ENCODE results near the gene SLC4A5.
A peak's percentile ranks its signal among the peaks of the same experiment; 100 is the strongest.
"Not testable (repeated sequence)": the region's sequence is repeated elsewhere in the genome, so short reads cannot be mapped to it uniquely, and the experiment has no call there.

SLC4A5 gene

DNA sequence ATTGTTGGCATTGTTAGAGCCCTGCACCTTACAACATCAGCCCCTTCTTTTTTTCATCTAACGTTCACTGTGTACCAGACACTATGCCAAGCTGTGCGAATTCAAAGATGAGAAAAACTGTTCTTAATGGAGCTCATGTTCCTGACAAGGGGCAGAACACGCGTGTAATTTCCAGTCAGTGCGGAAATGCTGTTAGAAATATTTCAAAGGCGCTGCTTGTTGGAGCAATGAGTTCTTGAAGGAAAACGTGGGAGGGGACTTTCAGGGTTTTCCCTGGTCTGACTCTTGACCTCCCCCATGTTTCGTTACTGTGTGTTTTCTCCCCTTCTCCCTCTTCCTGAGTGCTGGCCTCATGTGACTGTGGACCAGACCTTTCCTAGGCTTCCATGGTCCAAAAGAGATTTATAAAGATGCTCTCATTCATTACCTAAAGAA lies 143.3 kb downstream of the SLC4A5 start:
- DNase-seq (ENCODE audit: low read depth in 2 of 2) = no peak

DNA sequence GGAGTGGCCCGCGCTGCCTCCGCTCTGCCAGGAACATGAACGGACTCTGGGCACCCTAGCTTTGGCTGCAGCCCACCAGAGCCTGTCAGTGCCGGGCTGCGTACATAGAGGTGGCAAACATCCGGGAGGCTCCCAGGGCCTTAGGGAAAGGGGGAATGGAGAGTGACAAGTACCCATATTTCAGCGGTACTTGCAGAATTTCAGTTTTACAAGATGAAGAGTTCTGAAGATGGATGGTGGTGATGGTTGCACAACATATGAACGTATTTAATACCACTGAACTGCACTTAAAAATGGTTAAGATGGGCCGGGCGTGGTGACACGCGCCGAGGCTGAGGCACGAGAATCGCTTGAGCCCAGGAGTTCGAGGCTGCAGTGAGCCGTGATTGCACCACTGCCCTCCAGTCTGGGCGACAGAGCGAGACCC lies 143.9 kb downstream of the SLC4A5 start:
- DNase-seq (ENCODE audit: low read depth in 2 of 2) = no peak

DNA sequence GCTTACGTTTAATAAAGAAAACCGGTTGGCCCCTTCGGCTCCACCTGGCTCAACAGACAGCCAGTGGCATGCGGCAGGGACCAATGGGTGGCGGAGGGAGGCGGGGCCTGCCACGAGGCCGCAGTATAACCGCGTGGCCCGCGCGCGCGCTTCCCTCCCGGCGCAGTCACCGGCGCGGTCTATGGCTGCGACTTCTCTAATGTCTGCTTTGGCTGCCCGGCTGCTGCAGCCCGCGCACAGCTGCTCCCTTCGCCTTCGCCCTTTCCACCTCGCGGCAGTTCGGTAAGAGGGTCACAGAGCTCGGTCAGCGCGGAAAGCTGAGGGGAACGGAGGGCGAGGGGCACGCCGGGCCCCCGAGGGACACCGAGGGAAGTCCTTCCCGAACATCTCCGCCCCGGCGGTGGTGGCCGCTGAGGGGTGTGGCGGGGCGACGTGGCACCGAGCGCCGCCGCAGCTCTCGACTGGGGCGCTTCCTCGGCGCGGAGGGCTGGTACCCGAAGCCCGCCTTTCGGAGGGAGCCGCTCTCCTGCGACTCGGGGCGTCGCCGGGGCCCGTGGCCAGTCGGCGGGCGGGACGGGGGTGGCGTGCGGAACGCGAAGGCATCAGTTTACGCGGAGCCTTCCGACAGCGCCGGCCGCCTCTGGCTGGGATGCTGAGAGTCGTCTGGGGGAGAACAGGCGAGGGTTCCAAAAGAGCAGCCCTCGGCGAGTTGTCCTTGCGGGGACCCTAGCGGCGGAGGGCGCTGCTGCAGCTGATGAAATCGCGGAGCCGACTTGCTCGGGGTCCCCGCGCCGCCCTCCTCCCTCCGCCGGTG lies 144.5 kb downstream of the SLC4A5 start, which contains the start of gene MTHFD2:
Gene MTHFD2 (plus strand): TSS at position 155 of the 814 bp plus-strand sequence. CDS start 27 bp downstream, at position 182.
- DNase-seq (ENCODE audit: low read depth in 2 of 2) = peak; percentile 85 to 87

DNA sequence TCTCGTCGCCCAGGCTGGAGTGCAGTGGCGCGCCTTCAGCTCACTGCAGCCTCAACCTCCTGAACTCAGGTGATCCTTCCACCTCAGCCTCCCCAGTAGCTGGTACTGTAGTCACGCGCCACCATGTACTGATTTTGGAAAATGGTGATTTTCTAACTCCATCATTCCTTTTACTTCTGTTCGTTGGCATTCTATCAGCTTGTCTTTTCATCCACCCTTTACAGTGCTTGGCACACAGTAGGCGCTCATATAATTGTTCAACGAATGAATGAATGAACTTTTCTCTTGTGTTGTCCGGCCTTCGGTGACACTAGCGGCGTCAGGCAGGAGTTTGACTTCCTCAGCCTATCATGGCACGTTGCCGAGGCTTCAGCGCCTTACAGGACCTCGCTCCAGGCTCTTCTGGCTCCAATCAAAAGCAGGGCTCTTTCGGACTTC lies 145.2 kb downstream of the SLC4A5 start:
- DNase-seq (ENCODE audit: low read depth in 2 of 2) = no peak

DNA sequence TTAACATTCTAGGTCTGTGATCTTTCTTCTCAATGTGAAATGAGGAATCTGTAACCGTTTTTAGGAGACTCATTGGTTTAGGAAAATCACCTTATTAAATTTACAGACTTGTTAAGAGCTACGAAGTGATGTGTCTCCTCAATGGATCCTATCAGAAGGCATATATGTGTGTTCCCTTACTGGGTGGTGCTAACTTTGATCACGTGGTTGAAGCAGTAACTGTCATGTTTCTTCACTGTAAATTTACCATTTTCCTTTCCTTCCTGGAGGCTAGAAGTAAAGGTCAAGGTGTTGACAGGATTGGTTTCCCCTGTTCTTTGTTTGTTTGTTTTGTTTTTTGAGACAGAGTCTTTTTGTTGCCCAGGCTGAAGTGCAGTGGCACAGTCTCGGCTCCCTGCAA lies 146.2 kb downstream of the SLC4A5 start:
- no peak for DNase-seq (ENCODE audit: low read depth in 2 of 2)

DNA sequence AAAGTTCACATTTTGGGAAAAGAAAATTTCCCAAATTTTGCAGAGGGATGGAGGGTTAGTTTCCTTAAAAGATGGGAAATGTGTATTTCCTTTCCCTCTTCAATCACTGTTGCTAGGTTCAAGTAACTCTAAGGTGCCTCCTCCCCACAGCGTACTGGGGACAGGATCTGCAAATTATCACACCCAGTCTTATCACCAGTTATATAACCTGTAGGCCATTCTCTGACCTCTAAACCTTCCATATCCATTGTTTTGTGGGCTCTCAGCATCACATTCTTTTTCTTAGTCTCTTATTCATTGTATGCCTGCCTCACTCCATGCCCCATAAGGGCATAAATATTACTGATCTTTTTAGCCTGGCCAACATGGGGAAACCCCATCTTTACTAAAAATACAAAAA lies 148.4 kb downstream of the SLC4A5 start:
- no peak for DNase-seq (ENCODE audit: low read depth in 2 of 2)

DNA sequence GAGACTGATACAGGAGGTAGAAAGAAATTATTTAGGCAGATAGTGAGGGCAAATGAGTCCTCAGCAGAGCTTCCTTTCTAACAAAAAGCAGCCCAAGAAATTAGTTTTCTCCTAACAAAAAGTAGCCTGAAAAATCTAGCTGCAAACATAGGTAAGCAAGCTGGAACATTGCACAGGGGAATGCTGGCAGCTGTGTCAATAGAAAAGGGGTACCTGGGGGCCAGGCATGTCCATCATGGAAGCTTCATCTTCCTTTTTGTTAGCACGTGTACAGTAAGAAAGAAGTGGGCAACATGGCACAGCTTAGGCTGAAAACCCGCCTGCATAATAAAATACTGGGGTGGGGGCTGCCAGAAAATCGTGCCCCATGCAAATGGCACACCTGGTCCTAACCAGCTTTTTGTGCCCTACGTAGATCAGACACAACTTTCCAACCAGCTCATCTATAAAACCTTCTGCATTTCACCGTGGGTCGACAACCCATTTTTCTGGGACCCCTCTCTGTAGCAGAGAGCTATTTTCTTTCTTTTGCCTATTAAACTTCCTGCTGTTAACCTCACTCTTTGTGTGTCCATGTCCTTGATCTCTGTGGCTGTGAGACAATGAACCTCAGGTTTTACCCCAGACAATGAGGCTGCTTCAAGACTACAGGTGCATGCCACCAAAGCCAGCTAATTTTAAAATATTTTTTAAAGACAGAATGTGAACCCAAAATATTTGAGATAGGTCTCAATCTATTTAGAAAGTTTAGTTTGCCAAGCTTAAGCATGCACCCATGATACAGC lies 151.4 kb downstream of the SLC4A5 start:
- no peak for DNase-seq (ENCODE audit: low read depth in 2 of 2)

DNA sequence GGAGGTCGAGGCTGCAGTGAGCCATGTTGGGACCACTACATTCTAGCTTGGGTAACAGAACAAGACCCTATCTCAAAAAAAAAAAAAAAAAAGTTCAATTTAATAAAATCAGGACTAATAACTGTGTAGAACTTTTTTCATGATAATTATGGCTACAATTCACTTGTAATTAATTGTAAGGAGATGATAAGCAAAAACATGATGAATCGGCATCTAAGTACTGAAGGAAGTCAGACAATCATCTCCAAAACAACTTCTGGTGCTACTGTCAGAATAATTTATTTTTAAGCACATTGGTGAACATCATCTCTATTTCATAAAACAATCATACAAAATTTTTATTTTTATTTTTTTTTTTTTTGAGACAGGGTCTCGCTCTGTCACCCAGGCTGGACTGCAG lies 154.5 kb downstream of the SLC4A5 start:
- DNase-seq (ENCODE audit: low read depth in 2 of 2) = no peak

DNA sequence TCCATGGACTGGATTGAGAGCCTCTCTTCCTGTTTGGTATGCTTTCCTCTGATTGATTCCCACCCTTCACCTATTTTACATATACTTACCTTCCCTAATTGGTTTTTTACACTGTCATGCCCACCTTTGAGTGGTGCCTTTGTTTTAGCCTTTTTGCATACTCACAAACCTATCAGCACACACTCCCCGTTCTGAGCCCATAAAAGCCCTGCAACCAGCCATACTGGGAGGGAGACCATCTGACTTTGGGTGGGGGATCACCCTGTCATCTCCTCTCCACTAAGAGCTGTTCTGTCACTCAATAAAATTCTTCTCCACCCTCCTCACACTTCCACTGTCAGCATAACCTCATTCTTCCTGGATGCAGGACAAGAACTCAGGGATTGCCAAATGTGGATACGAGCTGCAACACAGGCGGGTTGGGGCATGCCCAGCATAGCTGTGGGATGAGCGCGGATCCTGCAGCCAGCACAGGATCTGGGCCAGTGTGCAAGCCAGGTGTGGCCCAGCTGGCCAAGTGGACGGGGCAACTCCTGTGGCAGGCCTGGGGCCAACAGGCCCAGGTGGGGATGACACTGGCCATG lies 155.1 kb downstream of the SLC4A5 start:
- no peak for DNase-seq (ENCODE audit: low read depth in 2 of 2)

DNA sequence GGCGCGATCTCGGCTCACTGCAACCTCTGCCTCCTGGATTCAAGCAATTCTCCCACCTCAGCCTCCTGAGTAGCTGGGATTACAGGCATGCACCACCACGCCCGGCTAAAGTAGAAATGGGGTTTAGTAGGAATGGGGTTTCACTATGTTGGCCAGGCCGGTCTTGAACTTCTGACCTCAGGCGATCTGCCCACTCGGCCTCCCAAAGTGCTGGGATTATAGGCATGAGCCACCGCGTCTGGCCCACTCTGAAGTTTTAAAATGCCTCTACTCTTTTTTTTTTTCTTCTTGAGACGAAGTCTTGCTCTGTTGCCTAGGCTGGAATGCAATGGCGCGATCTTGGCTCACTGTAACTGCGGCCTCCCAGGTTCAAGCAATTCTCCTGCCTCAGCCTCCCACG lies 156.5 kb downstream of the SLC4A5 start:
- not testable (repeated sequence) for DNase-seq (ENCODE audit: low read depth in 2 of 2)

DNA sequence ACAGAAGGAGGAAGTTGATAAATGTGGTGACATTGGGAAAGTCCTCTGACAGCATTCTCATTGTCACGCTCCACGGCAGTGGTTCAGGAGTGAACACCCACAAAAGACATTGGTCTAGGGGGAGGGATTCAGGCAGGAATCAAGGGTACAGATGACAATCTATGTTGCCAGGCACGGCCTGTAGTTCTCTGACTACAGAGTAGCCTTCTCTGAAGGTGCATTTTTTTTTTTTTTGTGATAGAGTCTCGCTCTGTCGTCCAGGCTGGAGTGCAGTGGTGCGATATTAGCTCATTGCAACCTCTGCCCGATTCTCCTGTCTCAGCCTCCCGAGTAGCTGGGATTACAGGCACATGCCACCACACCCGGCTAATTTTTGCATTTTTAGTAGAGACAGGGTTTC lies 157.2 kb downstream of the SLC4A5 start:
- DNase-seq (ENCODE audit: low read depth in 2 of 2) = no peak

DNA sequence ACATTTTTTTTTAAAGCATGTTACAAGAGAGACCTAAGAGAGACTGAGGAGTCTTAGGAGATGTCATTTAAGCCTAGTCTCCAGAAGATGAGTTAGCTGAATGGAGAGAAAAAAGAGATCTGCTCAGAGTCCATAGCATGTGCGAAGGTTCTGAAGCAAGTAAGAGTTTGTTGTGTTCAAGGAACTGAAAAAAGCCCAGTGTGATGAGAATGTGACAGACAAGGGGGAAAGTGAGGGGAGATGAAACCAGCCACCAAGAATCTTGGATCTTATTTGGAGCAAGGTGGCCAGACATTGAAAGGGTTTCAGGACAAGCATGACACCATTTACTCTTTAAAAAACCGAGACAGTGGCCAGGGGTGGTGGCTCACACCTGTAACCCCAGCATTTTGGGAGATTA lies 159.3 kb downstream of the SLC4A5 start:
- no peak for DNase-seq (ENCODE audit: low read depth in 2 of 2)

DNA sequence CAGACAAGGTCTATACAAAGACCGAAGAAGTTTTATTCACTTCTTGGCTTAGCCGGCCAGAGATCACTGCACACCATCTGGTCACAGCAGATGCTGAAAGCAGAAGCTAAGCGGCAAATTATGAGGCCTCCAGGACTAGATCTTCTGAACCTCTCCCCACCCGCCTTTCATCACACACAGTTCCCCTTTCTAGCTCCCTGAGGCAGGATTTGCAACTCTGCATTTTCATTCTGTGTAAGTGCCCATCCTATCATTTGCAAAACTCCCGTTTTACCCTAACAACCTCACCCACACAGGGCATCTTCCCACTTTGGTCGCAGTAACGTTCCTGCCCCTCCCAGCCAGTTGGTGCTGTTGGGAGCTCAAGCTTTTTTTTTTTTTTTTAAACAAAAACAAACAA lies 161.5 kb downstream of the SLC4A5 start:
- no peak for DNase-seq (ENCODE audit: low read depth in 2 of 2)

DNA sequence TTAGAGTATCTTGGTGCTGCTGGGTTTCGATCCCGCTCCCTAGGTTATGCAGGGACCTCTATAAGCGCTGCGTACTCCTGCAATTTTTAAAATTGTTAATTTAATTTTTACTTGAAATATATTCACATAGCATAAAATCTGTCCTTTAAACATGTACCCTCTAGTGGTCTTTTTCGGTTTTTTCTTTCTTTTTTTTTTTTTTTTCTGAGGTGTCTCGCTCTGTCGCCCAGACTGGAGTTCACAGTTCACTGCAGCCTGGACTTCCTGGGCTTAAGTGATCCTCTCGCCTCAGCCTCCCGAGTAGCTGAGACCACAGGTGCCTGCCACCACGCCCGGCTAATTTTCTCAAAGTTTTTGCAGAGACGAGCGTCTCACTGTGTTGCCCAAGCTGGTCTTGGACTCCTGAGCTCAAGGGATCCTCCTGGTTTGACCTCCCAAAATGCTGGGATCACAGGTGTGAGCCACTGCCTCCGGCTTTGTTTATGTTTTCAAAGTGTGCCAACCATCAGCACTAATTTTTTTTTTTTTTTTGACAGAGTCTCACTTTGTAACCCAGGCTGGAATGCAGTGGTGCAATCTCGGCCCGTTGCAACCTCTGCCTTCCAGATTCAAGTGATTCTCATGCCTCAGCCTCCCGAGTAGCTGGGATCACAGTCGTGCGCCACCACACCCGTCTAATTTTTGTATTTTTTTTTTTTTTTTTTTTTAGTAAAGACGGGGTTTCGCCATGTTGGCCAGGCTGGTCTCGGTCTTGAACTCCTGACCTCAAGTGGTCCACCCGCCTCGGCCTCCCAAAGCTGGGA lies 164.0 kb downstream of the SLC4A5 start:
- DNase-seq (ENCODE audit: low read depth in 2 of 2) = no peak

DNA sequence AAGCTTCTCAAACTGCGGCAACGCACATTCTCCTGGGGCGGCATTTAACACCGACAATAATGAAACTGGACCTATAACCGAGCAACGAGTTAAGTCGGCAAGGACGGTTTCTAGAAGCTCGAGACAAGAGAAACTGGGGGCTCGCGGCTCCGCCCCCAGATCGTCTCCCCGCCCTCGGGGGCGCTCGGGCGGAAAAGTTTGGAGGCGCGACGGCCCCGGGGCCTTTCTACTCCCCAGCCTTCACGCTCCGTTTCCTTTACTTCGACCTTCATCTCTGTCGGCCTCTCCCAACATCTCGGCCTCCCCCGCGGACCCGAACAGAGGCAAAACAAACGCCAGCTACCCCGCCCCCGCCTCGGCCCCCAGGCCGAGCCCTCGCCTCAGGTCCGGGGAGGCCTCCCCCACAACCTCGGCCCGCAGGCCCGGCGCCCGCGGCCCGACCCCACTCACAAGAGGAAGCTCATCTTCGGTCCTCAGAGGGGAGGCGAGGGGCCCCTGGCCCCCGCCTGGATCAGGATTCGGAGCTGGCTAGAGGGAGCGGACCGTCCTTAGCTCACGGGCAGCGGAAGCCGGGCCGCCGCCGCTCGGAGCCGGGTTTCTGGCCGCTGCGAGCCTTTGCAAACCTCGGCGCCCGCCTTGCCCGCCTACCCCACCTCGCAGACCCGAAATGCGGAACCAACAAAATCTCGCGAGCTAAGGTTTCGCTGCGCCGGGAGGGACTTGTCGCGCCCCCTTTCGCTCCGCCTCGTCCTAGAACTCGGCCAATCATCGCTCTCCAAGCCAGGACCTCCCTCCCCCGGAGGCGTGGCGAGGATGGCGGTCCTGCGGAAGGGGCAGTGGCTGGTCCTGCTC lies 164.8 kb downstream of the SLC4A5 start, which contains the start of gene MOB1A:
Gene MOB1A (minus strand): TSS at position 669 of the 852 bp plus-strand sequence. CDS start 205 bp downstream, at position 464.
- peak; percentile 94 to 97 for DNase-seq (ENCODE audit: low read depth in 2 of 2)

DNA sequence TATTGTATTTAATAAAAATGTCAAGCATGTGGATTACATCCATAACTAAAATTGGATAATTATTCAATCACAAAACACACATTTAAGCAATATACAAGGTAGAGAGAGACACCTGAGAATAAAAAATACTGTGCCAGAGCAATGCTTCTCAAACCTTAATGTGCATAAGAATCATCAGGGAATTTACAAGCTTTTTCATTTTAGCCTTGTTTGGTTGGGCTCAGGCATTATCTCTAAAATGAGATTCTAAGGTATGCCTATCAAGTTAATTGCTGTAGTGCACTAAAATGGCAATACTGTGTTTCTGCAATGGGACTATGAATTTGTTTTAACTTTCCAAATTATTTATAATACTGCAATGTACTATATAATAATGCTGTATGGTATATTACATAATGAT lies 165.5 kb downstream of the SLC4A5 start:
- DNase-seq (ENCODE audit: low read depth in 2 of 2) = no peak

DNA sequence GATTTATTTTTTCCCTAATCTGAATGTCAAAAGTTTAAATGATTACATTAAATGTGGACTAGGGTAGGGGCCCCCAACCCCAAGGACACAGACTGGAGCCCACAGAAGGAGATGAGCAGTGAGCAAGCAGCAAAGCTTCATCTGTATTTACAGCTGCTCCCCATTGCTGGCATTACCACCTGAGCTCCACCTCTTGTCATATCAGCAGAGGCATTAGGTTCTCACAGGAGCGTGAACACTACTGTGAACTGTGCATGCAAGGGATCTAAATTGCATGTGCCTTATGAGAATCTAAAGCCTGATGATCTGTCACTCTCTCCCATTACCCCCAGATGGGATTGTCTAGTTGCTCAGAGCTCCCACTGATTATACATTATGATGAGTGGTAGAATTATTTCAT lies 168.3 kb downstream of the SLC4A5 start:
- DNase-seq (ENCODE audit: low read depth in 2 of 2) = no peak

DNA sequence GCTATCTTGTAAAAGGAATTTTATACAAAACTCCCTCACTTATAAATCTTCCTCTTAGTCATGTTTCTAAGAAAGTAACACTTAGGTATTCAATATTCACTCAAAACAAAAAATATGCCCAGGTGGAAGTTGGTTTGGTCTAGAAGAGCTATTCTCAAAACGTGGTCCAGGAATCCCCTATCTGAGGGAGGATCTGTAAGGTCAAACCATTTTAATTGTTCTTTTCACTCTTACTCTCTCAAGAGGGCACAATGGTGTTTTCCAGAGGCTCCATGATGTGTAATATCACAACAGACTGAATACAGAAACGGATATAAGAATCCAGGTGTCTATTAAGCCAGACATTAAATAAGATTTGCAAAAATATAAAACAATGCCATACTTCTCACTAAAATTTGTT lies 174.5 kb downstream of the SLC4A5 start:
- no peak for DNase-seq (ENCODE audit: low read depth in 2 of 2)
